Measurements from ENCODE around the gene ACSM5. TPM values are rescaled to one million over a fixed set of nuclear protein-coding genes. Genes with fewer than 3 reads are reported as not detected.

ACSM5 gene
- total RNA-seq, 1 experiment from 2014 or later: not detected

DNA sequence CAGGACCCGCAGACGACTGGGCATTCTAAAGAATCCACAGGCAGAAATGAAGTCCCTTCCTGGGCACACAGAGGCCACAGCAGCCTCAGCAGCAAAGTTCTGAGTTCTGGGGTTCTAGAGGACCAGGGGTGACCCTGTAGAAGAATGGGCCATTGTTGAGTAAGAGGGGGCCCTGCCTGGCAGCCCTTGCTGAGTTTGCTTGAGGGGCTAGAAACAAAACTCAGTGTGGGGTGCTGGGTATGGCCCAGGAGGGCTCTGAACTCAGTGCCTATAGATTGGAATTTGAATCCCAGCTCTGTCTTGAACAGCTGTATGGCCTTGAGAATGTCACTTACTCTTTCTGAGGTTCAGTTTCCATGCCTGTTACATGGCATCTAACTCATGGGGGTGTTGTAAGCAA, 4.7 kb upstream of the ACSM5 start, which contains the start of gene PDILT:
Gene PDILT (minus strand): TSS at position 101 of the 400 bp plus-strand sequence. CDS start 5,437 bp downstream, outside the sequence.
- Mint-ChIP-seq H3K9me3 (ENCODE audit: unreplicated experiment) (no peaks in the 10 kb centered on the region), H3K27me3 (ENCODE audit: insufficient read depth, unreplicated experiment) (peaks cover 4% of the 10 kb centered on the region), H3K27ac (ENCODE audit: unreplicated experiment) (no peak within 1 kb of the TSS), H3K4me1 (ENCODE audit: low read depth, unreplicated experiment) (no peaks in the 10 kb centered on the region), H3K36me3 (ENCODE audit: insufficient read depth, unreplicated experiment) (no peaks in the 10 kb centered on the region), H3K4me3 (ENCODE audit: unreplicated experiment) (no peak within 1 kb of the TSS)
- TF ChIP-seq, protein P1, sequence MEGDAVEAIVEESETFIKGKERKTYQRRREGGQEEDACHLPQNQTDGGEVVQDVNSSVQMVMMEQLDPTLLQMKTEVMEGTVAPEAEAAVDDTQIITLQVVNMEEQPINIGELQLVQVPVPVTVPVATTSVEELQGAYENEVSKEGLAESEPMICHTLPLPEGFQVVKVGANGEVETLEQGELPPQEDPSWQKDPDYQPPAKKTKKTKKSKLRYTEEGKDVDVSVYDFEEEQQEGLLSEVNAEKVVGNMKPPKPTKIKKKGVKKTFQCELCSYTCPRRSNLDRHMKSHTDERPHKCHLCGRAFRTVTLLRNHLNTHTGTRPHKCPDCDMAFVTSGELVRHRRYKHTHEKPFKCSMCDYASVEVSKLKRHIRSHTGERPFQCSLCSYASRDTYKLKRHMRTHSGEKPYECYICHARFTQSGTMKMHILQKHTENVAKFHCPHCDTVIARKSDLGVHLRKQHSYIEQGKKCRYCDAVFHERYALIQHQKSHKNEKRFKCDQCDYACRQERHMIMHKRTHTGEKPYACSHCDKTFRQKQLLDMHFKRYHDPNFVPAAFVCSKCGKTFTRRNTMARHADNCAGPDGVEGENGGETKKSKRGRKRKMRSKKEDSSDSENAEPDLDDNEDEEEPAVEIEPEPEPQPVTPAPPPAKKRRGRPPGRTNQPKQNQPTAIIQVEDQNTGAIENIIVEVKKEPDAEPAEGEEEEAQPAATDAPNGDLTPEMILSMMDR (IDR thresholded peaks at IDR 0.05; ENCODE audit: insufficient read depth in 1 of 2, low read depth in 1 of 2, low read length in 1 of 2, severe bottlenecking in 1 of 2, unreplicated experiment in 1 of 2): no peak
- Histone ChIP-seq H3K4me3 (ENCODE audit: low read depth, low read length) (no peak within 1 kb of the TSS), H3K4me1 (no peaks in the 10 kb centered on the region), H3K27me3 (replicated peaks; ENCODE audit: control insufficient read depth, insufficient read depth, low read length) (no peaks in the 10 kb centered on the region), H3K9me3 (no peaks in the 10 kb centered on the region), H3K36me3 (ENCODE audit: control insufficient read depth, insufficient read depth, low read length) (no peaks in the 10 kb centered on the region)
- no peak for DNase-seq
- POLR2A ChIA-PET: no interaction called here
- BruUV-seq (replicated peaks): no TSS peak
- CTCF ChIA-PET: interaction anchor here (1.1 kb wide), 1 partner anchor 21 kb away, joined by 3 read pairs; no protein-coding TSS in a partner anchor
- intact Hi-C loops (cut with micrococcal nuclease; ENCODE audit: unreplicated experiment): no loop called here

DNA sequence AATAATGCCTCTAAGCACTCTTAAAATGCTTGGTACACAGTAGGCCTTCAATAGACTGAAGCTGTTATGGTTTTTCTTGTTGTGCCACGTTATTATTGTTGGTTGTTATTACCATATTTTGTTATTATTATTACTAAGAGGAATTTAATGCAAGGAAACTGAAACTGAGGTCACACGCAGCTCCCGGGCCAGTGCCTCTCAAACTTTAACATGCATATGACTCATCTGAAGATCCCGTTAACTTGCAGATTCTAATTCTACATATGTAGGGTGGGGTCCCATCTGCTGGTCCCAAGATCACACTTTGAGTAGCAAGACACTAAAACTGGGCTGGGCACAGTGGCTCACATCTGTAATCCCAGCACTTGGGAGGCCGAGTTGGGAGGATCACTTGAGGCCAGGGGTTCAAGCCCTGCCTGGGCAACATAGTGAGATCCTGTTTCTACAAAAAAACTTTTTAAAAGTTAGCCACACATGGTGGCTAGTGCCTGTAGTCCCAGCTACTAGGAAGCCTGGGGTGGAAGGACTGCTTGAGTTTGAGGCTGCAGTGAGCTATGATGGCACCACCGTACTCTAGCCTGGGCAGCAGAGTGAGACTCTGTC, 888 bp downstream of the ACSM5 start:
- H3K4me3 ChIP-seq (ENCODE audit: low read depth, low read length): no peak overlapping the region
- peaks cover 10% of the 10 kb centered on the region for H3K27me3 Mint-ChIP-seq (ENCODE audit: insufficient read depth, unreplicated experiment)
- H3K9me3 Mint-ChIP-seq (ENCODE audit: unreplicated experiment): no peaks in the 10 kb centered on the region
- H3K27ac Mint-ChIP-seq (ENCODE audit: unreplicated experiment): no peak overlapping the region
- intact Hi-C loops (cut with micrococcal nuclease; ENCODE audit: unreplicated experiment): no loop called here
- no peaks in the 10 kb centered on the region for H3K4me1 Mint-ChIP-seq (ENCODE audit: low read depth, unreplicated experiment)
- CTCF ChIA-PET: no interaction called here
- no peaks in the 10 kb centered on the region for H3K9me3 ChIP-seq
- H3K36me3 Mint-ChIP-seq (ENCODE audit: insufficient read depth, unreplicated experiment): no peaks in the 10 kb centered on the region
- no peaks in the 10 kb centered on the region for H3K27me3 ChIP-seq (replicated peaks; ENCODE audit: control insufficient read depth, insufficient read depth, low read length)
- BruUV-seq (replicated peaks): no TSS peak
- no peak overlapping the region for H3K4me3 Mint-ChIP-seq (ENCODE audit: unreplicated experiment)
- TF ChIP-seq, protein P1 (IDR thresholded peaks at IDR 0.05; ENCODE audit: insufficient read depth in 1 of 2, low read depth in 1 of 2, low read length in 1 of 2, severe bottlenecking in 1 of 2, unreplicated experiment in 1 of 2): no peak
- POLR2A ChIA-PET: no interaction called here
- no peaks in the 10 kb centered on the region for H3K36me3 ChIP-seq (ENCODE audit: control insufficient read depth, insufficient read depth, low read length)
- no peaks in the 10 kb centered on the region for H3K4me1 ChIP-seq
- no peak for DNase-seq

DNA sequence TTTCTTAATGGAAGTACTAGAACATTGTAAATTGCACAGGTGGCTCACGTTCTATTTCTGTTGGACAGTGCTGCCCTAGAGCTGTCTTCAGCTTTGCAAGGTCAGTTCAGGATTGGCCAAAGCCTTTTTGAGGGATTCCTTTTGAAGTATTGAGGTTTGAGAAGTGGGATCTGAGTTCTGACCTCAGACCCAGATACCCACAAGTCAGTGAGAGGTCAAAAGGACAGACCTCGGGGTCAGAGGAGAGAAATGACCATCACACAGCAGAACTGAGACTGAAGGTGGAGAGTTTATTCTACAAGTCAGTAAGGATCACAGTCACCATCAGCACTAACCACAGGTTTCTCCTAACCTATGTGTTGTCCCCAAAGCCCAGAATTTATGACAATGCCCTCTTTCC, 1.7 kb downstream of the ACSM5 start:
- no peak overlapping the region for H3K4me3 ChIP-seq (ENCODE audit: low read depth, low read length)
- H3K36me3 ChIP-seq (ENCODE audit: control insufficient read depth, insufficient read depth, low read length): no peaks in the 10 kb centered on the region
- intact Hi-C loops (cut with micrococcal nuclease; ENCODE audit: unreplicated experiment): no loop called here
- Mint-ChIP-seq H3K27ac (ENCODE audit: unreplicated experiment) (no peak overlapping the region), H3K4me3 (ENCODE audit: unreplicated experiment) (no peak overlapping the region), H3K27me3 (ENCODE audit: insufficient read depth, unreplicated experiment) (peaks cover 10% of the 10 kb centered on the region), H3K4me1 (ENCODE audit: low read depth, unreplicated experiment) (no peaks in the 10 kb centered on the region), H3K9me3 (ENCODE audit: unreplicated experiment) (no peaks in the 10 kb centered on the region), H3K36me3 (ENCODE audit: insufficient read depth, unreplicated experiment) (no peaks in the 10 kb centered on the region)
- no TSS peak for BruUV-seq (replicated peaks)
- POLR2A ChIA-PET: no interaction called here
- H3K4me1 ChIP-seq: no peaks in the 10 kb centered on the region
- no peaks in the 10 kb centered on the region for H3K9me3 ChIP-seq
- no peaks in the 10 kb centered on the region for H3K27me3 ChIP-seq (replicated peaks; ENCODE audit: control insufficient read depth, insufficient read depth, low read length)
- CTCF ChIA-PET: no interaction called here
- DNase-seq: no peak
- TF ChIP-seq, protein P1 (IDR thresholded peaks at IDR 0.05; ENCODE audit: insufficient read depth in 1 of 2, low read depth in 1 of 2, low read length in 1 of 2, severe bottlenecking in 1 of 2, unreplicated experiment in 1 of 2): no peak

All from Caco-2 (cell line).